Amniotic epithelial cell (primary cell): ENCODE measurements around the gene SLC35E3.
"Not testable (repeated sequence)": the region's sequence is repeated elsewhere in the genome, so short reads cannot be mapped to it uniquely, and the experiment has no call there.

Source experiments
- DNase-seq: peaks from one replicate; pipeline ENCODE4 v3.0.0-alpha.2; 2010; ENCODE audit warnings: low read depth

The SLC35E3 gene

GRCh38 chr12:68794653-68795251 lies 48.8 kb downstream of the SLC35E3 start:
- peak; percentile 69 for DNase-seq

- no peak for DNase-seq
Measured at GRCh38 chr12:68796399-68796798, 50.4 kb downstream of the SLC35E3 start.

GRCh38 chr12:68798882-68799234 lies 52.9 kb downstream of the SLC35E3 start:
- peak; percentile 45 for DNase-seq

GRCh38 chr12:68800294-68800693 lies 54.3 kb downstream of the SLC35E3 start:
- DNase-seq, result no peak

GRCh38 chr12:68801124-68801523 lies 55.1 kb downstream of the SLC35E3 start:
- not testable (repeated sequence) for DNase-seq

- not testable (repeated sequence) for DNase-seq
Measured at GRCh38 chr12:68802372-68802745, 56.4 kb downstream of the SLC35E3 start.

- peak; percentile 70 for DNase-seq
Measured at GRCh38 chr12:68802911-68803651, 57.1 kb downstream of the SLC35E3 start.

GRCh38 chr12:68803948-68804656 lies 58.1 kb downstream of the SLC35E3 start:
- no peak for DNase-seq

GRCh38 chr12:68804657-68805591 lies 58.9 kb downstream of the SLC35E3 start:
- DNase-seq, result no peak

- no peak for DNase-seq
Measured at GRCh38 chr12:68805592-68806120, 59.7 kb downstream of the SLC35E3 start.

GRCh38 chr12:68806488-68807237 lies 60.7 kb downstream of the SLC35E3 start:
- DNase-seq, result no peak

GRCh38 chr12:68807274-68807575 lies 61.2 kb downstream of the SLC35E3 start:
- DNase-seq, result not testable (repeated sequence)

GRCh38 chr12:68807576-68808387 lies 61.8 kb downstream of the SLC35E3 start, which contains the start of gene MDM2:
Gene MDM2, plus strand, starts transcription at chr12:68808177. Its CDS starts 301 bp downstream, at chr12:68808478.
- peak; percentile 76 for DNase-seq

- peak; percentile 90 for DNase-seq
Measured at GRCh38 chr12:68808388-68809189, 62.6 kb downstream of the SLC35E3 start.

GRCh38 chr12:68809190-68810026 lies 63.4 kb downstream of the SLC35E3 start:
- DNase-seq, result no peak

GRCh38 chr12:68810027-68810389 lies 64.0 kb downstream of the SLC35E3 start:
- DNase-seq, result not testable (repeated sequence)

GRCh38 chr12:68811573-68811972 lies 65.6 kb downstream of the SLC35E3 start:
- not testable (repeated sequence) for DNase-seq

- DNase-seq, result no peak
Measured at GRCh38 chr12:68812553-68813241, 66.7 kb downstream of the SLC35E3 start.
